CD4-positive, alpha-beta T cell treated with Interleukin-6 at 100 ng/mL for 8 hours (primary cell): ENCODE data around the gene KLHL33.
"Not testable (repeated sequence)": the region's sequence is repeated elsewhere in the genome, so short reads cannot be mapped to it uniquely, and the experiment has no call there.

Experiments used
- DNase-seq: peaks from one replicate; pipeline ENCODE4 v3.0.0-alpha.2; 2020; ENCODE audit warnings: mixed read lengths, low spot score

KLHL33 gene

DNA sequence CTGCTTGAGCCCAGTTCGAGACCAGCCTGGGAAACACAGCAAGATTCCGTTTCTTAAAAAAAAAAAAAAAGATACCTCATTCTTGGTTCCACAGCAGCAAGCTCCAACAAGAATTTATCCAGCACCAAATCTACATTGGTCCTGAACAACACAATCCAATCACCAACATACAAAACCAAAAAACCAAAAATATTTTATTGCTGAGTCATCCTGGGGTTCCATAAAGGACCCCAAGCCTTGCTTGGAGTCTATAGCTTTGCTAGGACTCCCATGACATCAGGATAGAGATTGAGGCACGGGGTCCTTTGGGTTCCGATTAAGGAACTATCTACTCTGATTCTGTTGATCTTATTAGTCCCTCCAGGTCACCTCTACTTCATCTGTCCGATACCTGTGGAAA is 10.9 kb upstream of the KLHL33 start:
- no peak for DNase-seq

DNA sequence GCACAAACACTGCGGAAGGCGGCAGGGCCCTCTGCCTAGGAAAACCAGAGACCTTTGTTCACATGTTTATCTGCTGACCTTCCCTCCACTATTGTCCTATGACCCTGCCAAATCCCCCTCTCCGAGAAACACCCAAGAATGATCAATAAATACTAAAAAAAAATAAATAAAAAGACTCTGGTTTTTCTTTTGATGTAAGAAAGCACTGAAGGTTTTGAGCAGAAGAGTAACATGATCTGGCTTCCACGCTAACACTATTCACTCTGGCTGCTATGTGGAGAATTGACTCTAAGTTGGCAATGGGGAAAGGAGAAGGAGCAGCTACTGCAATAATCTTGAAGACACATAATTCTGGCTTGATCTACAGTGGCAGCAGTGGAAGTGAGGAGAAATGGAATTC is 7.7 kb upstream of the KLHL33 start:
- not testable (repeated sequence) for DNase-seq

DNA sequence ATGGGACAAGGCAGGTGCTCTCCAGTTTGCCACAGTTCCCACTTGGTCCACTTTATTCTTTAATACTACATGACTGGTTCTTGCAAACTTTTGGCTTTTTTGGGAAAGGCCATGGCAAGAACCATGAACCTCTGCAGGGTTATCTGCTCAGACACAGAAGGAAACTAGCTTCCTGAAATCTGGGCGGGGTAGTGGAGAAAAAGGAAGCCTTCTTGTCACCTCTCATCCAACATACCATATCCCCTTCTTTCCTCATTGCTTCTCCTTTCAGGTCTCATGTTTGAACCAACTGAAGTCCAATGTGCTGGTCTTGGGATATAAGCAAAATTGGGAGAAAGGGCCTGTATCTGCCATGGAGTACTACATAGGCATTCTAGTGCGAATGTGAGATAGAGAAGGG is 5.5 kb upstream of the KLHL33 start:
- no peak for DNase-seq

DNA sequence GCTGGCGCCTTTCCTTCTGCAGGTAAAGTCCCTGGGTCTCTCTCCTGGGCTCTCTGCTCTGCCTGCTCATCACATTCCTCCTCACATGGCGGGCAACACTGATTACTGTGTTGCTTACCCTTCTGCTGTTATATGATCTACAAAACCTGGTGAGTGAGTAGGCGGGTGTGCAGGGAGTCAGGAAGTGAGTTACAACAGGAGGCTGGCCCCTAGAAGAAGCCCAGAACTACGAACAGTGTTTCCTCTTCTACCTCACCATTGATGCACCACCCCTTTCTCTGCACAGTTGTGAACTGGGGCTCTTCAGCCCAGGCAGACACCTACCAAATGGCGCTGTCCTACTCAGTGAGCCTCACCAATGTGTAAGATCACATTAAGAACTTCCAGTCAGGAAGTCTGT is 4.9 kb upstream of the KLHL33 start:
- DNase-seq, result peak; percentile 38

DNA sequence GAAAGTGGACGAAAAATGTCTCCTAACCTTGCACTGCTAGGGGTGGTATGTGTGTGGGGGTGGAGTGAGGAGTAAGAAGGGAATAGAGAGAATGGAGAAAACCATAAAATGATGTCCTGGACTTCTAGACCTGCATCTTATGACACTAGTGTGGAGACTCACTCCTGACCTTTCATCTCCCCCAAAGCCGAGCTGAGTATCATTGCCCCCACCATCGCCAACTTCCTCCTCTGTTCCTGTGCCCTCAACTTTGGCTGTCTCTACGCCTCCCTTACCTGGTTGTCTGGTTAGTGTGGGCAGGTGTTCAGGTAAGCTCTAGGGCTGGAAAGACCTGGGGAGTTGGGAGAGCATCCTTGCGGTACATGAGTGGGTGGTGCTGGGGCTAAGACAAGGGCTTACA is 4.5 kb upstream of the KLHL33 start:
- no peak for DNase-seq

DNA sequence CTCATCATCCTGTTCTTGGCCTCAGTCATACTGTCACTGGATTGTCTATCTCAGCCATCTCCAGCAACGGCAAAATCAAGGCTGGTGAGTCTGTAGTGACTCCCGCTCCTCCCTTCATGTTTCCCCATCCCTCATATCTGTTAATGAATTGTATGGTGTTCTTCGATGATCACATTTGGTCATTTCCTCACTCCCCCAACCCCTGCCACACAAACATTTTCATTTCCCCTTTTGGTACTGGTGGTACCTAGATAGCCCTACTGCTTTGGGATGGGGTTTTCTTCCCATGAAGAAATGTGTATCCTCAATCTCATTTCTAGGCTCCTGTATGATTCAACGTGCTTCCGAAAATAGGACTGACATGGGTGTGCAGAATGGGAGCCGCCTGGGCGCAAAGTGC is 2.7 kb upstream of the KLHL33 start:
- DNase-seq, result no peak

DNA sequence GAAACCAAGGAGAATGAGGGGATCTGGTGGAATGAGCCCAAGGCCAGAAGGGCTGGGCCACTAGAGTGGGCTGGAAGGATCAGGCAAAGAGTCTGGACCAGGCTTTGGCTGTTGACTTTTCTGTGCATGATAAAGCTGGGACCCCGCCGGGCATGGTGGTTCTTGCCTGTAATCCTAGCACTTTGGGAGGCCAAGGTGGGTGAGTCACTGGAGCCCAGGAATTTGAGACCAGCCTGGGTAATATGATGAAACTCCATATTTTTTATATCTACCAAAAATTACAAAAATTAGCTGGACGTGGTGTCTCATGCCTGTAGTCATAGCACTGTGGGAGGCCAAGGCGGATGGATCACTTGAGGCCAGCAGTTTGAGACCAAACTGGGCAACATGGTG is 393 bp upstream of the KLHL33 start:
- no peak for DNase-seq

DNA sequence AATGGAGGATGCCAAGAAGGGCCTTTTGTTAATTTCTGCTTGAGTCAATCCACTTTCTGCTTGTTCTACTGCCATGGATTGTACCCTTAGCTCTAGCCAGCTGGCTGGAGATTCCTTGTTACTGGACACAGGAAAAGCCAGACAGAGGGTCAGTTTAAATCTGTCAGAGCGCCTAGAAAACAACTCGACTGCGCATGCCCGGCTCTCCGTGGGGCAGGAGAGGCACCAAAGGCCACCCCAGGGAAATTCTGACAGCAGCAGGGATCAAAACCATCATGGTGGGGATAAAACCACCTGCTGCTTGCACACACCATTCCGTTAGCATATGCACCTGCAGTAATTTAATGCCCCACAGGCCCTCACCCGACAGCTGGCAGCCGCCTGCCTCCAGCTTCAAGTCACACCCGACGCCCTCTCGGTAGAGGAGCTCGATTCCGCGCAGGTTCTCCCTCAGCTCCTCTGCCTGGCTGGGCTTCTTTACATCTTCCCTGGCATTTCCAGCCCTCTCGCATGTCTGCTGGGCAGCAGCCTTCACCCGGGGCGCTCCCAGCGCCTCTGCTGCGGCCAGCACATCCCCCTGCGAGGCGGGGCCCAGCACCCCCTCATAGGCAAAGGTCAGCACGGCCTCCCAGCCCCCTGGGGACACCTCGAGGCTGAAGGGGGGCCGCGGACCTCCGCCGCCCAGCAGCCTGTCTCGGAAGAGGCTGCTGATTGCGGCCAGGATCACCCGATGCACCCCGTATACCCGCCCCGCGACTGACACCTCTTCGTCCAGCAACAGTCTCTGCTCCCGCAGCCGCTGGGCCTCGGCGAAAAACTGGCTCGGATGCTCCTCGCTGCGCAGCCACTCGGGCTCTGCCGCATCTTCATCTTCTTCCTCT is 1.0 kb downstream of the KLHL33 start:
- DNase-seq, result no peak

DNA sequence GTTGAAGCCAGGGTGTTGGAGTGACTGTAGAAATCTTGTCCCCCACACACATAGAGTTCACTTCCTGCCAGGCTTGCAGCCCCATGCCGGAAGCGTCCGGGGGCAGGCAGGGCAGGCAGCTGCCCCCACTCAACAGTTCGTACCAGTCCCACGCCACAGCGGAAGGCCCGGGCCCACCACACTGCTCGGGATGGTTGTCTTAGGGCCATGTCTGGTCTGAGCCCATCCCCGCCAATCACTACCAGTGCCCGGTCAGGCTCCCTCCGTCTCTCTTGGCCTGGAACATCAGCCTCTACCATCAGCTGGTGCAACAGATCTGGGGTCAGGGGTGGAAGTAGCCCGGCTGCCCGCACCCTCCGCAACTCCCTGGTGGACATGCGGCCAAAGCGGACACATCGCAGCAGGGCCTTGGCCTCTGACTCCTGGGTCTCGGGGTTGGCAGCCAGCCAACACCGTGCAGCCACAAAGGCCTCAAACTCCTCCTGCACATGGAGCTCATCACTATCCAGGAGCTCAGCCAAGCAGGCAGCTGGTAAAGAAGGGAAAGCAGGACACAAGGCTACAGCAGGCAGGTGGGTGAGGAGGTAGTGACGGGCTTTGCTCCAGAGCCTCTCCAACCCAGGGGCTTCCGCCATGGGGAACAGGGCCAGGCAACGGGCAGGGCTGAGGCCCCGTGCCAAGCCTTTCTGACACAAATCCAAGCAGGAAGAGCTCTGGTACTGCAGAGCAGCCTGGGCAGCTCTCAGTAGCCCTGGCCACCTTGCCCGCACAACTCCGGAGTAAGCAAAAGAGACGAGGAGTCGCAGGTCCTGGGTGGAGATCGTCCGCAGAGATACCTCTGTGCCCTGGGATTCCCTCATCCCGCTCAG is 5.9 kb downstream of the KLHL33 start:
- DNase-seq, result no peak

DNA sequence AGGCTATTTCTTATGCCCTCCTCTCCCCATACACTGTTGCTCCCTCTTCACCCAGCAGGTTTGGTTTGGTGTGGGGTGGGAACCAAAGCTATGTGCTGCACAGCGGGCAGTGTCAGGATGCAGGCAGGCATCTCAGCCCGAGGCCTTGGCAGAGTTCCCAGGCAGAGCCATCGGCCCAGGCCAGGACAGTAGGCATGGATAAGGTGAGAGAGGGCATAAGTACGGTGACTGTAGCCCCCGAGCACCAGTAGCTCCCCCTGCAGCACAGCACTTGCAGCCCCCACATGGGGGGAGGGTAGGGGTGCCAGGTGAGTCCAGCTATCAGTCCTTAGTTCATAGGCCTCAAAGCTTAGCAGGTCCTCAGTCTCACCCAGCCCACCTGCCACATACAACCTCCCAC is 7.2 kb downstream of the KLHL33 start:
- no peak for DNase-seq

DNA sequence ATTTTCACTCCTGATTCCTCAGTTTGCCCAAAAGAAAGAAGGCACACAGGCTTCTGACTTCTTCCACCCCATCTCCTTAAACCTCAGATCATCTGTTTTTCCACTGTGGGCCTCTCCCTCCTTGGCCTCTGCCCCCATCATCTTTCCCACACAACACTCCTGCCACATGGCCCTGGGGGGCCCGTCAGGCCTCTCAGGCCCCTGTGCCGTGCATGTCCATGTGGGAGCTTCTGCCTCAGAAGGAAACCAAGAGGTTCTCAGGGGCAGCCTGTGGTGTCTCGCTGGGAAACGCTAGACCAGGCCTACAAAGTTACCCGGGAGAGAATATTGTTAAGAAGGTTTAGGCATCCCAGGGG is 8.0 kb downstream of the KLHL33 start:
- no peak for DNase-seq

DNA sequence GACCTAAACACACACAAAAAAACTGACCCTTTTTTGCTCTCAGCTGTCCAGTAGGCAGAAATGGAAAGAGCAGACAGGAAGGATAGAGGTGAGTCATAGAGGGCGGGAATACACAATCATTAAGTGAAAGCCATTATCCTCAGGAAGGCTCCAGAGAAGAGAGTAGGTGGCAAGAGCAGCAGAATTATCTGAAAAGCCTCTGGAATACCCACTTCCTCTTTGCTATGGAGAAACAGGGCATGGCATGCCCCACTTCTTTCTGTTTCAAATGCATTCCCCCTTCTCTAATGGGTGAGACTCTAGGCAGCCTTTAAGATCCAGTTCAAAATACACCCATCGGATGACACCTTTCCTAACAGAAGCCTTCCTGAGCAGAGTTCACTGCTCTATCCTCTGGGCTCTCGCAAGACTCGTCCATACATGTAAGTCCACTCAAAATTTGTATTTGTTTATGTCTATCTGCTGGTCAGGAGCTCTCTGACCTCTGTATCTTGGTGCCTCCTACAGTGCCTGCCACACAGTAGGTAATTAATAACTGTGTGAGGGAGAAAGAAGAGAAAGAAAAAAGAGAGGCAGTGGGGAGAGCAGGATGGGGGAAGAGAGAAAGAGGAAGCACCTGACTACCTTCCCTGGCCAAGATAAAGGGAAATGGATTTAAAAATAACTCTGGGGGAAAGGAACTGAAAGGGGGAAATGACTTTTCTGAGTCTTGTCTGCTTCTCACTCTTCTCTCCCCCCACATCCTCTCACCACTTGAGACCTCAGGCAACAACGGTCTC is 8.5 kb downstream of the KLHL33 start:
- no peak for DNase-seq

DNA sequence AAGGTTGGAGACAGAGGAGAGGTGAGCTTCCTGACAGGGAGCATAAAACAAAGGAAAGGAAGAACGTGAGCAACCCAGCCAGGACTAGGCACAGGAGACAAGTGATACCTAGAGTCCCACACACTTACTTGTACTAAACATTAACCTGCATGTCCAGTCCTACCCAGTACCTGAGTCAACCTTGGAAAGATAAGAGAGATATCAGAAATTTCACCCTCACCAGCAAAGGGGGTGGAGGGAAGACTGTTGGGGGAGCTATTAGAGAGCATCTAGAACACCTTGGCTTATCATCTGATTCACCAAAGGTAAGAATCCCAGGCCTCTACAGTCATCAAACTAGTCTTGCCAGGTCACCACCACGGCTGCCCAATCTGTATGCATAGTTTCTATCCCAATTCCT is 11.1 kb downstream of the KLHL33 start:
- no peak for DNase-seq

DNA sequence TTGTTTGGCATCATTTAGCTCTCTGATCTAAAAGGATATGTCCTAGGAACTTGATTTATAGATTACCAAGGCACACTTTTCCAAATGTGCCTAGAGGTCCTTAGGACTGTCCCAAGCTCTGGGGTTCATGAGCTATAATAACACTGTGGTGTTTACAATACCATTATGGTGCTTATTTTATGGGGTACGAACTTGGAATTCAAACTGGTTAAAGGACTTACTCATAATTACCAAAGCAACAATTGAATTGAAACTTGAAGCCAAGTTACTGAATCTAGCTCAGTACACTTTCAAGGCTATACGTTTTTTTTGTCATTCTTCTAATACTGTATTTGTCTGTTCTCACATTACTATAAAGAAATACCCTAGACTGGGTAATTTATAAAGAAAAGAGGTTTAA is 13.1 kb downstream of the KLHL33 start:
- no peak for DNase-seq

DNA sequence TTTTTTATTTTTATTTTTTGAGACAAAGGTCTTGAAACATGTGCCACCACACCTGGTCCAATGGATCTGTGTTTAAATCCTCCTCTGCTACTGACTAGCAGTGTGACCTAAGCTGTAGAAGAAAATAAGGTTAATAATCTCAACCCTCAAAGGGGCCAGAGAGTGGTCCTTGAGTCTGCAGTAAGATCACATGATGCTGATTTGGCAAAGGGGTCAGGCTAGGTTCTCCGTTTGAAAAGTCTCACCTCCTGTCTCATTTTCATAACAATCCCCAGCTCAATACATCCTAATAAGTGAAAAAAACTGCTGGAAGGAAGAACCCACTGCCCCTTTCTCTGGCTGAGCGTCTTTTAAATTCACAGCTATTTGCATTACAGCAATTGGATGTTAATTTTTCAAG is 14.7 kb downstream of the KLHL33 start:
- no peak for DNase-seq

DNA sequence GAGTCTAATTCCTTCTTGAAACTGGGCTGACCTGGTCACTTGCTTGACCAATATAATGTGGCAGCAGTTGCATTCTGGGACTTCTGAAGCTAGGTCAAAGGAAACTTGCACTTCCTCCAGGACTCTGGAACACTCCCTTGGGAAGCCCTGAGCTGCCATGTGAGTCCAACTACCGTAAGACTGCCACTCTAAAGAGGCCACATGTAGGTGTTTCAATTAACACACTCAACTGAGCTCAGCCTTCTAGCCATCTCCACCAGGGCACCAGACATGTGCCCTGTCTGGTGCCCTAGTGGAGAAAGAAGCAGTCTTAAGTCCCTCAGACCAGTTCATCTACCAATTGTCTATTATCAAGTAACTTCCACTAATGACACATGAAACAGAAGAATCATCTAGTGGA is 16.5 kb downstream of the KLHL33 start:
- no peak for DNase-seq

DNA sequence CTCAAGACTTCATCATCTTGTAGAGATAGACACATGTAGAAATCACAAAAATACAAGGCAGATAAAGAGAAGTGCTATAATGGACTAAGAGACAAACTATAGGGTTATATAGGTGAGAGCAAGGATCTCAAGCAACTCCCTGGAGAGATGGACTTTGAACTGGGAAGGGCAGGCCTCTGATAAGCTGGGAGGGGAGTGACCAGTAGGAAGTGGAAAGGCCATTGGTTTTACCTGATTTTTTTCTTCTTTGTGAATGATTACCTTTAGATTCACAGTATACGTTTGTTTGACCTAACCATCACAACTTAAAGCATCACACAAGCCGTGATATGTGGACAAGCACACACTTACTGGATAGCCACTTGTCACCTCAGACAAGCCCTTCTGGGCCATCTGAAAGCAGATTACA is 17.5 kb downstream of the KLHL33 start:
- no peak for DNase-seq

DNA sequence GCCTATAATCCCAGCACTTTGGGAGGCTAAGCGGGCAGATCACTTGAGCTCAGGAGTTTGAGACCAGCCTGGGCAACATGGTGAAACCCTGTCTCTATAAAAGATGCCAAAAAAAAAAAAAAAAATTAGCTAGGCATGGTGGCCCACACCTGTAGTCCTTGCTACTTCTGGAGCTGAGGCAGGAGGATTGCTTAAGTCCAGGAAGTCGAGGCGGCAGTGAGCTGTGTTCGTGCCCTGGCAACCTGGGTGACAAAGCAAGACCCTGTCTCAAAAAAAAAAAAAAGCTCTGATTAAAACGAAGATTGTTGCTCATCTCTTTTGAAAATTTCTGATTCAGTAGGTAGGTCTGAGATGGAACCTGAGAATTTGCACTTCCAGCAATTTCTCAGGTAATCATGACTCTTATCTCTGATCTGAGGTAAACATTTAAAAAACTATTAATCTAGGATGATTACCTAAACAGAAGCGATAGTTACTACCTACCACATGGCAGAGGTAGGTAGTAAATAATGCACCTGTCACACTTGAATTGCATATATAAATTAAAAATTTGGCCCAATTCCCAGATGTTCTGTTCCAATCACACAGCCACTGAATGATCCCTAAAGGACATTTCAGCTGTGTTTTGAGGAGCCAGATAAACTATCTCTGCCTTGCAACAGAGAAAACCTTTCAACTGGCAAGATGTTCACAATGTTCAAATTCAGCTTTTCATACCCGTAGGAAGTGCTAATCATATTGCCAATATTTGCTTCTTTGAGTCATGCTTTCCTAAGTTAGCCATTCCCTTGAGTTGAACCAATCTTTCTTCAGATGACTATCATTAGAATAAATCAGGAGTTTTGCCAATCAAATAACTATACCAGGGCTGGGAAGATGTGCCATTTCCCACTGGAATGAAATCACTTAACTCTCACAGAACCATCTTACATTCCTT is 18.4 kb downstream of the KLHL33 start:
- DNase-seq, result no peak

DNA sequence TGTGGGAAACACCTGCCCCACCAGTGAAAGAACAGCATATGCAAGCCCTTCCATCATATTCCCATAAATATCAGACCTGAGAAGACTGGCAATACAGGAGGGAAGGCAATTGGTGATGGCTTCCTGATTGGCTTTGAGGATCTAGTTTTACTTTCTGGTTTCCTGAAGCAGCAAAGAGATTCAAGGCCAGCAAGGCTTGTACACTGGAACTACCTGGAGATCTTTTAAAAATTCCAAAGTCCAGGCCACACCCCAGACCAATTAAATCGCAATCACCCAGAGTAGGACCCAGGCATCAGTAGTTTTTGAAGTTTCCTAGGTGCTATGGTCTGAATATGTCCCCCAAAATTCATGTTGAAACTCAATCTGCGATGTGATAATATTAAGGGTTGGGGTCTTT is 19.7 kb downstream of the KLHL33 start:
- no peak for DNase-seq

DNA sequence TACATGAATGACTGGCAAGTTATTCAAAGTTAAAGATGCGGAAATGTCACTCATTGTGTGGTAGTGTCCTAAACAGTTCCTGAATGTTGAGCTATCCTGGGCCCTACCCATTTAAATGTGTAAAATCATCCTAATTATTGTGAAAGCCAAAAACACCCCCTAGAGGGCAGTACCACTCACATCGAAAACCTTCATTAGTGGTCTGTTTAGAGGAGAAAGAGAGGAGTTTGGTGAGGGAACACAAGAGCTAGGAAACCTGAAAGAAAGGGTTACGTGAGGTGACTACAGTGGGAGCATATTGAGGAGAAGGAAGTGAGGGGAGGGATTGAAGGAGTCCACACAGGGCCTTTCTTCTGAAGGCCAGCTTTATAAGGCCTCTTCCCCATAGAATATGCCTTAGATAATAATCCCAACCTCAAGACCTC is 20.2 kb downstream of the KLHL33 start:
- peak; percentile 60 for DNase-seq

DNA sequence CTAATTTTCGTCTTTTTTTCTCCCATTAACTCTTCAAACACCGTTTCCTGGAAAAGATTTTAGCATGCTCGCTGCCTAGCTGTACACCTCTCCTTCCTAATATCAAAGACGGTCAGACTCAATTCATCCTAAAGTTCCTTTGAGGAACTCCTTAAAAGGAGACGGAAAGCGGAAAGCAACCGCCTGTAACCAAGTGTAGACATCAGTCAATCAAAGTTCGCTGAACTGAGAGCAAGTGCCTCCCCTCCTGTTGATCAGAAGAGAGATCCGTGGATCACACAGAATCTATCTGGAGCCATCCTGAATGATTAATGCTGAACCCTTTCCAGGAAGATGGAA is 22.3 kb downstream of the KLHL33 start:
- peak; percentile 23 for DNase-seq
